Measurements from ENCODE around the gene PPP2R5E.

DNA sequence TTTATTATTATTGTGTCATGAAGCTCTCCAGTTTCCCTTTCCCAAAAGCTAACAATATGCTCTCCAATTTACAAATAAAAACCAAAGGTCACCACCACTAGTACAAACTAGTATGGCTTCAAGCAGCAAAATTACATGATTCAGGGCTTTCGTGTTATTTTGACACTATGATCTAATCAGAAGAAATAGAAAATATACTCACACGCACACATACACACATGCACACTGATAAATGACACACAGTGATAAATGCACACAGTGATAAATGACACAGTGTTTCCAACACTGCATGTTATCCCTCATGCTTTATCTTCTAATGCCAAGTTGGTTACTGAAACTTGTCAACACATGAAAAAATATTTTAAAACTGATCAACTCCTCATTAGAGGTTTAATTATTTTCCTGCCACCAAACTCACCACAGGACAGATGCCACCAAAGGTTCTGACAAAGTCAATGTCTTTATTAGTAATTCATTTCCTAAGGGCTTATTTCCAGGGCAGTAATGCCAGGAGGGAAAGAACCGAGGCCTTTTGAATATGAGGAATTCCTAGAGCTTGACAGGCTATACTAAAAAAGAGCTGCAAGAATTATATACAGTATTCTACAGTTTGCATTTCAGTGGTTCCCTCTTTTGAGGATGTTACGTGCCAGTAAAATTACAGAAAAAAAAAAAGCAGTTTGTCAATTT, 82.4 kb downstream of the PPP2R5E start:
- TF ChIP-seq, protein P1, sequence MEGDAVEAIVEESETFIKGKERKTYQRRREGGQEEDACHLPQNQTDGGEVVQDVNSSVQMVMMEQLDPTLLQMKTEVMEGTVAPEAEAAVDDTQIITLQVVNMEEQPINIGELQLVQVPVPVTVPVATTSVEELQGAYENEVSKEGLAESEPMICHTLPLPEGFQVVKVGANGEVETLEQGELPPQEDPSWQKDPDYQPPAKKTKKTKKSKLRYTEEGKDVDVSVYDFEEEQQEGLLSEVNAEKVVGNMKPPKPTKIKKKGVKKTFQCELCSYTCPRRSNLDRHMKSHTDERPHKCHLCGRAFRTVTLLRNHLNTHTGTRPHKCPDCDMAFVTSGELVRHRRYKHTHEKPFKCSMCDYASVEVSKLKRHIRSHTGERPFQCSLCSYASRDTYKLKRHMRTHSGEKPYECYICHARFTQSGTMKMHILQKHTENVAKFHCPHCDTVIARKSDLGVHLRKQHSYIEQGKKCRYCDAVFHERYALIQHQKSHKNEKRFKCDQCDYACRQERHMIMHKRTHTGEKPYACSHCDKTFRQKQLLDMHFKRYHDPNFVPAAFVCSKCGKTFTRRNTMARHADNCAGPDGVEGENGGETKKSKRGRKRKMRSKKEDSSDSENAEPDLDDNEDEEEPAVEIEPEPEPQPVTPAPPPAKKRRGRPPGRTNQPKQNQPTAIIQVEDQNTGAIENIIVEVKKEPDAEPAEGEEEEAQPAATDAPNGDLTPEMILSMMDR (IDR thresholded peaks at IDR 0.05): no peak
- TF ChIP-seq EZH2 (IDR thresholded peaks at IDR 0.05): no peak
